Measurements from ENCODE around the gene PIK3C3.

DNA sequence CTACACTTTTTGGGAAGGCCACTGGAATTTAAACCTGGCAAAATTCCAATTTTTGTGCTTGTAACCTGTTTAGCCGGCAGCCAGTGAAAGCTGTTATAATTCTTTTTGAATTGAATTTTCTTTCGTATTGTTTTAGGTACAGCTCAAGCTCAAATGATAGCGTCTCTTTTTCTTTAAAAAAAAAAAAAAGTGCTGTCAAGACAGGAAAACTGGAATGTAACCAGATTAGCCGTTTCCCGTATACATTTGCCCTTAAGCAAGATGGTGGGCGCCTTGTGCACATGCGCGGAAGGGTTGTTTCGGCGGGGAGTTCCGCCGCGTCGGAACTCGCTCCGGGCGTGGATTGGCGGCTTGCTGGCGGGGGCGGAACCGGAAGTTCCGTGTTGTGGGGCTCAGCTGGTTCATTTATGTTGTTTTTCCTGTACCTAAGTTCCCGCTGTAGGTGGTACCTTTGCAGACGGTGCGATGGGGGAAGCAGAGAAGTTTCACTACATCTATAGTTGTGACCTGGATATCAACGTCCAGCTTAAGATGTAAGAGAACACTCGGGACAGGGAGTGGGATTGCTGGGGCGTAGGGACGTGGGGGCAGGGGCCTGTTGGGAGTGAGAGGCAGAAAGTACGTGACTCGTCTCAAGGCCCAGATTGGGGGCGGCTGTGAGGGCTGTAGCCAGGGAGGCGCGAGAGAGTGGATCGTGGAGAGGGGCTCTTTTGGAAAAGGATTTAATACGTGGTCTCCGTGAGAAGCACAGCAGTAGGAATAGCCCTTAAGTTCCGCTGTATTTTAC, at the start of gene PIK3C3:
- peak in 2 of 3 donors; percentile 66 to 67 for TF ChIP-seq POLR2A (IDR thresholded peaks at IDR 0.05)
- TF ChIP-seq, protein P1, sequence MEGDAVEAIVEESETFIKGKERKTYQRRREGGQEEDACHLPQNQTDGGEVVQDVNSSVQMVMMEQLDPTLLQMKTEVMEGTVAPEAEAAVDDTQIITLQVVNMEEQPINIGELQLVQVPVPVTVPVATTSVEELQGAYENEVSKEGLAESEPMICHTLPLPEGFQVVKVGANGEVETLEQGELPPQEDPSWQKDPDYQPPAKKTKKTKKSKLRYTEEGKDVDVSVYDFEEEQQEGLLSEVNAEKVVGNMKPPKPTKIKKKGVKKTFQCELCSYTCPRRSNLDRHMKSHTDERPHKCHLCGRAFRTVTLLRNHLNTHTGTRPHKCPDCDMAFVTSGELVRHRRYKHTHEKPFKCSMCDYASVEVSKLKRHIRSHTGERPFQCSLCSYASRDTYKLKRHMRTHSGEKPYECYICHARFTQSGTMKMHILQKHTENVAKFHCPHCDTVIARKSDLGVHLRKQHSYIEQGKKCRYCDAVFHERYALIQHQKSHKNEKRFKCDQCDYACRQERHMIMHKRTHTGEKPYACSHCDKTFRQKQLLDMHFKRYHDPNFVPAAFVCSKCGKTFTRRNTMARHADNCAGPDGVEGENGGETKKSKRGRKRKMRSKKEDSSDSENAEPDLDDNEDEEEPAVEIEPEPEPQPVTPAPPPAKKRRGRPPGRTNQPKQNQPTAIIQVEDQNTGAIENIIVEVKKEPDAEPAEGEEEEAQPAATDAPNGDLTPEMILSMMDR (IDR thresholded peaks at IDR 0.05): no peak
